HS-5 (cell line): ENCODE measurements around the gene GRIK2.

Experiments
- DNase-seq: peaks from one replicate; pipeline ENCODE4 v3.0.0-alpha.2; 2012; ENCODE audit warnings: low read depth

The GRIK2 gene

DNA sequence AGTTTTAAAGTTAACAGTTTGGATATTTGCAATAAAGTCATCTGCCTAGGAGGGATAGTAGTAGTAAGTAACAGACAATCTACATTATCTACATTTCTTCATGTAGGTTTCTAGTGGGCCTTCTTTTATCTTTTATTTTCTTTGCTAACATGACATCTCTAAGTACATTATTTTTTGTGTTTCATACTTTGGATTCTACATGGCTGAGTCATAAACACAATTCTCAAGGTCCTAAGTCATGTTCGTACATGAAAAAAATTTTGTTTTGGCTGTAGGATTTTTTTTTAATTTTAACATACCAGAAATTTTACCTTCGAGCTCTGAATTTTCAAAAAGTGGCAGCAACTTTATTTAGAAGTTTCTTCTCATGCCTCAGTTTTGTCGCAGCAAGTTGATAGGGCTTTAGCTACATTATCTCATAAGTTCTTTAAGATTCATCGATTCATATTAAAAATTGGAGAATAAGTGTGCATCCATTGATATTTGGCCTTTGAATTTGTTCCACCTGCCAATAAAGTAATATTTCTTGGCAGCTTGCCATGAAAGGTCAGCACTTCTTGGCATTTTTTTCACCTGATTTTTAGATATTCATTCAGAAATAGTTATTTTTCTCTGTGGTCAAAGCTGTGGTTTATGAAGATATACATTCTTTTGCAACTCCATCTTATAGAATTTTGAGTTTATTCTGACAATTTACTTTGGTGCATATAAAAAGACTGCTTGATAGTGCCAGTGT lies 146.2 kb downstream of the GRIK2 start:
- peak; percentile 59 for DNase-seq

DNA sequence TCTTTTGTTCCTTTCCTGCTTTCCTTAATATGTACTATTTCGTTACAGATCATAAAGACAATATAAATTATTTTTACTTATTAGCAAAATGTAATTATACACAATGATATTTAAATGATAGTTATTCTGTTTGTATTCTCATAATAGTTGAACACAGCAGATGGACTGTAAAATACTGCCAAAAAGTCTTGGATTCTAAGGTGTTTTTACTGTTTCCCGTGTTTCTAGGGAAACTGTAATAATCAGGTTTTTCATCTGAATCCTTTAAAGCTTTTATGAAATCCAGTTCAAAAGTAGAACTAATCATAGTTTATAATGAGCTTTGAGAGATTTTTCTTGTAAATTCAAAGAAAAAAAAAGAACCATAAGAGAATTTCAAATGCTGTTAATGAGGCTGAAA lies 148.4 kb downstream of the GRIK2 start:
- DNase-seq, result no peak

DNA sequence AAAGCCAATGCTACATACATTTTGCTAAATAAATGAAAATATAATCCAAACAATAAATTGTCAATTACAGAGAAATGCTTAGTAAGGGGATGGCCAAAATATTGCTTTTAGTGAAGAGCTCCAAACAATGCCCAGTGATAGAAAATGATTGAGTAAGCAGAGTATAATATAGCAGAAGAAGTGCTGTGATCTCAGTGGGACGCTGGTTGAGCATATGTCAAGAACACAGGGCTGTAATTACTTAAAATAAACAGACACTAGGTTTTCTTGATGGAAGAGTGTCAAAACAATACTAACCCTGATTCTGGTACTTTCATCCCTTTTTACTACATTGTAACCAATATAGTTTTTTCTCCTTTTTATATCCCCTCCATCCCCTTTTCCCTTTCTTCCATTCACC lies 150.3 kb downstream of the GRIK2 start:
- DNase-seq, result no peak

DNA sequence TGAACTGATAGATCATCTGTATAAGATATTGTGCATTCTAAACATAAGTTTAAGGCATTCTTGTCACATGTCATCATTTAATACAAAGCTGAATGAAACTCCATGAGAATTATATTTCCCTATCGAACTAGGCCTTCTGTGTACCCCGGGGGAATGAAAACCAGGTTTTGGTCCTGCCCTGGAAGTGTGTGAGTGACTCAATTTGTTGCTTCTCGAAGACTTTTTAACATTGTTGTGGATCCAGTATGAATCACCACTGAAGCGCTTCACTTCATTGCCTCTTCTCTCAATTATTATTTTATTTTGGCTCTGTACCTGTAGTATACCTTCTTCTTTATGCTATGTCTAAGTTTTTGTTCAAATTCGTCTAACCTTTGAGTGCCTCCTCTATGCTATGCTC lies 150.8 kb downstream of the GRIK2 start:
- no peak for DNase-seq

DNA sequence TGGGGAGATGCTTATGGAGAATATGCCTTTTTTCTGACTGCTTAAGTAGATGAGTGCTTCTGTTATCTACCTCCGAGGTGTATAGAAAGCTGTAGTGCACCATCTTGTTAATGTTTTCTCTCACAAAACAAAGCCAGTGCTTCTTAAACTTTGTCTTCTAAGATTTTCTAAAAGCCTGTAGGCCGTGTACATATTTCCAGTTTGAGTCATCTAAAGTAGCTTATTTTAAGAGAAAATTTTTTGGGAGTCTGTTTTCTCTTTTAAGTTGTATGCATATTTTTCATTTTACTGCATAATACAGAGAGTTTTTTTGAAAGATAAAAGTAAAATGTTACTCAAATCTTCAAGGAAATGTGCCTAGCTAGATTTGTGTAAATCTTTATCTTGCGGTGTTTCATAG lies 151.7 kb downstream of the GRIK2 start:
- DNase-seq, result no peak

DNA sequence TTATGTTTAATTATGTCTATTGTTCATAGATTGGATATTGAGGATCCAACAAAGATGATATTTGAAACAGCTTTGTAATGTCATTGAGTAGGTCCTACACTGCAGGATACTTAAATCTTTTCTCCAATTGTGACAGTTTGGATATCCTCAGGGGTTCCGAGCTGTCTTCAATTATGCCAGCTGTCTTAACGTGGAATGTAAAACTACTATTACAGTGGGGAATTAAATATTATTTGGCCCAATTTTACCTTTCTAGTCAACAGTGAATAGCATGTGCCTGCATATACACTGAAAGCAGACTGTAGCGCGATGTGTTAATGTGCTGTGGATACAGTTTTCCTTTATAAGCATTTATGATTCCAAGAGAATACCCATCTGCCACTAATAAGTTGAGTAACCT lies 156.9 kb downstream of the GRIK2 start:
- DNase-seq, result no peak

DNA sequence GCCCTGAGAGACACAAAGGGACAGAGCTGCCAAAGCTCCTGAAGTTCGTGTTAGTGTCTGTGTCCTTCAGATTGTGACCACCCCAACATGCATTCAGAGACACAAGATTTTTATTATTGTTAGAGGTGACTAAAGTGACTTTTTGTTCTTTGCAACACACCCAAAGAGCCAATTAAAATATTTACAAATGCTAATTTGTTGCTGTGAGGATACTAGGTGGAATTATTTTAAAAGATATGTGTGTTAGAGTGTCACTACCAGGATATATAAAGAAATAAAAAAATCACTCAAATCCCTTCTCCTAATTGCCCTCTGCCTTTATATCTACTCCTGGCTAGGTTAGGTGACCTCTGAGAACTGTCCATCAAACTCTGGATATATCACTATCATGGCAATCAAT lies 160.7 kb downstream of the GRIK2 start:
- DNase-seq, result no peak

DNA sequence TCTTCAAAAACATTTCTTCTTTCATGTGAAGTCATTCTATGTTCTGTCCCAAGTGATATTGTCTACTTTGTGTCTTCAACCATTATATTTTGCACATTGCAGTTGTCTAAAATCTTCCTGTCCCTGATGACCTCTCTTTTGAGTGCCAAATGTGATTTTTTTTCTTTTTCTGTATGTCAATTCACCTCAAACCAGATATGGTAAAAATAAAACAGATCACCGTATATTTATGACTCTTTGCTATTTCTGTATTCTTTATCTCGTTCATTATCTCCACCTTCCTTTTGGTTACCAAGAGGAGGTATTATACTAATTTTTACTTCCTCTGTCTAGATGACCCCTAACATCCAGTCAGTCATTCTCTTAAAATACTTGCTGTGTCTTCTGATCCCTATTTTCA lies 165.2 kb downstream of the GRIK2 start:
- no peak for DNase-seq

DNA sequence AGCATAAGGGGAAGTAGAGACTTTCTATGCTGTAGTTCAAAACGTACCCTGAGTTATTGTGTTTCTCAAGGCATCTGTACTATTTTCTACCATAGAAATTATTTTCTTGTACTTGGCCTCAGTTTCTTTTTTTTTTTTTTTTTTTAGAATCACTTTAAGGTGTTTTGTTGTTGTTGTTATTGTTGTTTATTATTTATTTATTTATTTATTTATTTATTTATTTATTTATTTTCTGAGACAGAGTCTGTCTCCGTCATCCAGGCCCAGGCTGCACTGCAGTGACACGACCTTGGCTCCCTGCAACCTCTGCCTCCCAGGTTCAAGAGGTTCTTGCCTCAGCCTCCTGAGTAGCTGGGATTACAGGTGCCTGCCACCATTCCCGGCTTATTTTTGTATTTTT lies 179.1 kb downstream of the GRIK2 start:
- no peak for DNase-seq

DNA sequence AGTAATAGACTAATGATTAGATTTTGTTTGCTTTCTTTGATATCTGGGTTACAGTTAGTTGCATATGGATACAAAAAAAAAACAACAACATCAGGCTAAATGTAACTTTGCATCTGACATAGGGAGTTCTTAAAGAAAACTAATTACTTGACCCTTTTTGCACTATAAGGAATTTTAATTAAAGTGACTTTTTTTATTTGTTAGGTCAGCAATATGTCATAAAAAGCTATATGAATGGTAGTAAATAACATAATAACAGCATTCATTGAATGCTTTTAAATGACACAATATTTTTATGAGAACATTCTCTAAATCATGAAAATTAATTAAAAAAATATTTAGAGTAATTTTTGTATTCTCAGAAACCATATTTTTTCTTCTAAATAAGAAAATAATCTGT lies 183.6 kb downstream of the GRIK2 start:
- DNase-seq, result no peak

DNA sequence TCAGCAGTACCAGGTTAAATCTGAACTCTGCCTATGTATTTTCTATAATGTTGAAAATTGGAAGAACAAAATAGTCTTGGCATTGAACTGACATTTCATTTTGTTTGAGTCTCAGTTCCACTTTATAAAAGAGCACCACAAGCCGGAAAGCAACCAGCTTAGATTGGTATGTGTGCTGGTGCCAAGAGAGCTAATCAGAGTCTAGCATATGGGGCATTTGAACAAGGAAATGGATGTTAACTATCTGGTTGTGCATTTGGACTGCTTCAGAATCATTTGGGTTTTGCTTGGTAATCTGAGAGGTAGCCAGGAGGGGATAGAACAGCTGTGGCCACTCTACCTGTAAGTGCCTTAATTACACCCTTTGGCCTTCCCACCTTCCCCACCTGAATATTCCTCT lies 184.8 kb downstream of the GRIK2 start:
- DNase-seq, result no peak

DNA sequence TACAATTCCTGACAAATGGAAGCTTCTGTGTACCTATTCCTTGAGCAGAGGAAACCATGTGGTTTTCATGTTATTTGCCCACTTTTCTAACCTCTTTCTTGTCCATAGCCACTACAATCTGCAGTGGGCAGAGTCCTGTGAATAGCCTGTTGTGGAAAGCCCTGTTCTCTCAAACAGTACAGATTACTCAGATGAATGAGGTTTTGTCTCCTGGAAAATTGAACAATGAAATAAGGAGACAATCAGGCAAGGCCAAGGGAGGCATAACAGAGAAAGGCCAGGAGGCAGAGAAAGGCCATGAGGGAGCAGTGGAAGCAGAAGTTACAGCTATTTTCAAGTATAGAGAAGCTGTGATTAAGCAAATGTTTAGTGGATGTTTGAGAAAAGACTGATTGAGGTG lies 189.3 kb downstream of the GRIK2 start:
- no peak for DNase-seq

DNA sequence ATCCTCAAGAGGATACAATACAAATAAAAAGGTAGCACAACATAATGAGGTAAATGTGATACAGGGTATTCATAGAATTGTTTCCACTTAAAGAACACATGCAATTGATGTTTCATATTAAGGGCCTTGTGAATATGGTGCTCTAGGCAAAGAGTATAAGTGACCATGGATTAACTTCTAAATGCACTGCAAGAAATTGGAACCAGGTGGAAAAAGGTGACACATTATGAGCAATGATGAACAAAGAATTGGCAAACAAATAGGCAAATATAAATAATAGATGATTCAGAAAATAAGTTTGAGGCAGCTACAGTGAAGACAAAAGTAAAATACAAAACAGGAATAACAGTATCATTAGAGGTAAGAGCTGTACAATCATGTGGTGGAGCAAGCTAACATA lies 192.0 kb downstream of the GRIK2 start:
- DNase-seq, result peak; percentile 9

DNA sequence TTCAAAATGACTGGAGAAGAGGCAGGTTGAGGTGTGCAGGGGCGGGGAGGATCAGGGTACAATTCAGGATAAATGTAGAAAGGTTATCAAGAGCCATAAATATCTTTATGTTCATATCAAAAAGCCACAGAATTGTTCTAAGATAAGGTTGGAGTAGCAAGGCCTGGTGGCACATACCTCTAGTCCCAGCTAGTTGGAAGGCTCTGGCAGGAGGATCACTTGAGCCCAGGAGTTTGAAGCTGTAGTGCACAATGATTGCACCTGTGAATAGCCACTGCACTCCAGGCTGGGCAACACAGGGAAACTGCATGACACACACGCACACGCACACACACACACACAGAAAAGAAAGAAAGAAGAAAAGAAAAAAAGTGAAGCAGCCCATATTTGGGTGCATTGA lies 194.8 kb downstream of the GRIK2 start:
- no peak for DNase-seq

DNA sequence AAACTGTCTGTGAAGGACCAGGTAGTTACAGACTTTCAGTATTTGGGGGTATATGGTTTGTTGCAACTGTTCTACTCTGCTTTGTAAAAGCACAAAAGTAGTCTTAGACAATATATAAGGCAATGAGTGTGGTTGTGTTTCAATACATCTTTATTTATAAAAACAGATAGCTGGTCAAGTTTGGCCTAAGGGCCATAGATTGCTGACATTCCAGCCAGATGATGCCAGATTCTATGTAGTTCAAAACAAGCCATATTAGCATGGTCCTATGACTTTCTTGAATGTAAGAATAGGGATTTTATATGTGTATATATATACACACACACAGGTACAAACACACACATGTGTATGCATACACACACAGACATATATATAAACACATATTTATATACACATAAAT lies 201.8 kb downstream of the GRIK2 start:
- DNase-seq, result no peak

DNA sequence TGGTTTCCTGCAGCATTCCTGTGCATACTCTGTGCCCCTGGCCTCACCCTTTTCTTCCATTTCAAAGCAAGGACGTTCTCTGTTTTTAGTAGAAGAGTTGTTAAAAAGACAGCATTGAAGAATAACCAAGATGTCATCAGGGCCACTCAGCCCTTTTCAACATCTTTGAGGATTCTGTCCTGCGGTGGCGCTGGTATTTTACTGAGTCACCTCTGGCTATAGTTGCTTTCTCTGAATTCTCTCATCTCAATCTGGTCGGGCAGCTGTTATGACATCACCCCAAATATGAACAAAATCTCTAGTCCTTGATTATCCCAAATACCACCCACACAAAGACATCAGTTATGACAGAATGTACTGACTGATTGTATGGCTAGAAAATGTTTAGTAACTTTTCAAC lies 204.2 kb downstream of the GRIK2 start:
- peak; percentile 61 for DNase-seq

DNA sequence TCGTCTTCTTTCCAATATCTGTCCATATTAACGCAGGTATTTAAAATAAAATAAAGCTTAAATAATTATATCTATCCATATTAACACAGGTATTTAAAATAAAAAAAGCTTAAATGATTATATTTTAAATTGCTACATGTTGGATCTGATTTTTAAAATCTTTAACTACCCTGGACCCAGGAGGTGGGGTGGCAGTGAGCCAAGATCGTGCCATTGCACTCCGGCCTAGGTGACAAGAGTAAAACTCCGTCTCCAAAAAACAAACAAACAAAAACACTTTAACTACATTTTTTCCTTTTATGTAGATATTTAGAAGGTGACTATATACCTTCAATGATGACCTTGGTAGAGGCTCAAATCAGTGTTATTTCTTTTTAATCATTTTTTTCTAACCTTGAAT lies 211.9 kb downstream of the GRIK2 start:
- DNase-seq, result no peak

DNA sequence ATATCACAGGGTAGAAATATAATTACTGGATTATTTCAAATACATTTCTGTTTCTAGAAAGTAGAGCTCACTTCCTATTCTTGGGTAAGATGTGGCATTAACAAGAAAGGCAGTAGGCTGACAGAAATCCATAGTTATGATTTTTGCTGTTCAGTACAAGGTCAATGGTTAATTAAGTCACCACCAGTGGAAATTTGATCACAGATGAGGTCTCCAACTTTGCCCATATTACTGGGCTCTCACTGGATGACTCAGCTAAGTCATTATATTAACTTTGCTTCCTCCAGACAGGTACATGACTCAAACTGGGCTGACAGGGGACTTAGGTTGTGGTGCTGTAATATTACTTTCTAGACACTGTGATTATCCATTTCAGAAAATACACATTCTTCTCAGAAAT lies 212.4 kb downstream of the GRIK2 start:
- DNase-seq, result no peak

DNA sequence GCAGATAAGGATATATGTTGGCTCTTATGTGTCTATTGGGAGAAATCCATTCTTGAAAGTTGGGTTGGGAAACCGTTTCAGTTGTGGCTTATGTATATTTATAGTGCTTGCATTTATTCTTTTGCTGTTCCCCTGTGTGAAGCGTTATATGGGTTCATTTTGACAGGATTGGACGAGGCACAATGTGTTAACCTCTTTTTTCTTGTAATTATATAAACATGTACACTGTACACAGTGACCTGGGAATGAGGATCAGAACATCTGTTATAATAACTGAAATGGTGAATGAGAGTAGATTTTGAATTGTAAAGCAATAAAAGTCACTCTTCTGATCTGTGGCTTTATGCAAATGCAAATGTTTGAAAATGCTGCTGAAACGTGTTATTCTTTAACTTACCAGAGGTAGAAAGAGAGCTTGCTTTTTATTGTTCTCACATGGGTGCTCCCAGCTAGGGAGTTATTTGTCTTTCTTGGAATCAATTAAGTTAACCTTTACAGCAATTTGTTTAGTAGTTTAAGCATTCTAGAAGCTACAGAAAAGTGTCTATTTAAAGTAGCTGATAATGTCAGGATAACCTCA lies 213.7 kb downstream of the GRIK2 start:
- DNase-seq, result no peak

DNA sequence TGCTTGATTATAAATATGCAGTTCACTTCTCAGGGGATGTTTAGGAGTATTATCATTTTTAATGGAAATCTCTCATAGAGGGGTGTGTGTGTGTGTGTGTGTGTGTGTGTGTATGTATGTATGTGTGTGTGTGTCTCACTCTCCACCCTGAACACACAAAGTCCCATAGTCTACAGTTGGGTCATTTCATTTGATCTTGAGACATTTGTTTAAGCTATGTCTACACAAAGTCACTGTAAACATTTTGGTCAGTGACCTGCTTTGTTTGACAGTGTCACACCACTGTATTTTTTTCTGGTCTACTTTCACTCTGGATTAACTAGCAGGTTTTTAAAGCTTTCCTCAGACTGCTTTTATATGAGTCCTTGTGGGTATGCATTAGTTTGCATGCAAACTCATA lies 215.2 kb downstream of the GRIK2 start:
- no peak for DNase-seq

DNA sequence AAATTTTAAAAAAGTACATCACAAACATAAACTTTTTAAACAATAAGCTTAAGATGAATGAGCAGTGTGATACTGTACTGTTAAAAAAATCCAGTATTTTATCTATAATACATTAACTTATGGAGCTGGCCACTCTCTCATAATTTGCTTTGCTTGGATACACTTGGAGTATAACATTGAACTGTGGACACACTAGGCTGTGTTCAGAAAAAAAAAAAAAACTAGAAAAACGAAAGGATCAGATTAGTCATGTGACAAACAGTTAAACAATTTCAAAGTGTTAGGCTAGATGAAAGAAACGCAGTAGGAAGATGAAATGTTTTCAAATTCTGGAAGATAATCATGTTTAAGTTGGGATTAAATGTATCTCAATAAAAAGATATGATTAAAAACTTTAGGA lies 220.0 kb downstream of the GRIK2 start:
- no peak for DNase-seq

DNA sequence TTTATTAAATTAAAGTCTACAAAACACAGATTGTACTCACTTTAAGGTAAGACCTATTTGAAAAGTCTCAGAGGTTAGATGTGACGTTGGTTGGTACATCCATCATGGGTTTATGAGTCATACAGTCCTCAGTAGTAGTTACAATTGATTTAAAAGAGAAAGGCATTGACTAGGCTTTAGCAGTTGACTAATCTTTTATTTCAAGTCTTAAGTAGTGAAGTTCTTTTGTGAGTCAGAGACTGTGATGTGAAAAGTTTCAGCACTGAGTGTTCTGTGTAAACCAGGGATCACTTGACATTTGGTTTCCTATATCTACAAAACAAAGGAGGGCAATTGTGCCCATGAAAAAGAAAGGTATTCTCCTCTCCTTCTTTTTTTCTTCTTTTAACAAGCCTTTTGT lies 221.3 kb downstream of the GRIK2 start:
- DNase-seq, result peak; percentile 23

DNA sequence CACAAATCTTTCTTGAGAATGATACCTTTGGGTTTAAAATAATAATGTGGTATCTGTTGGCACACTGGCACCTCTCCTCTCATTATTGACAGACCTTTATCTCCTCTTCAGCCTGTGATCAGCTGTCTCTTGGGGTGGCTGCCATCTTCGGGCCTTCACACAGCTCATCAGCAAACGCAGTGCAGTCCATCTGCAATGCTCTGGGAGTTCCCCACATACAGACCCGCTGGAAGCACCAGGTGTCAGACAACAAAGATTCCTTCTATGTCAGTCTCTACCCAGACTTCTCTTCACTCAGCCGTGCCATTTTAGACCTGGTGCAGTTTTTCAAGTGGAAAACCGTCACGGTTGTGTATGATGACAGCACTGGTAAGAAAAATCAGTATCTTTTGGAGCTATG lies 232.8 kb downstream of the GRIK2 start:
- DNase-seq, result no peak

DNA sequence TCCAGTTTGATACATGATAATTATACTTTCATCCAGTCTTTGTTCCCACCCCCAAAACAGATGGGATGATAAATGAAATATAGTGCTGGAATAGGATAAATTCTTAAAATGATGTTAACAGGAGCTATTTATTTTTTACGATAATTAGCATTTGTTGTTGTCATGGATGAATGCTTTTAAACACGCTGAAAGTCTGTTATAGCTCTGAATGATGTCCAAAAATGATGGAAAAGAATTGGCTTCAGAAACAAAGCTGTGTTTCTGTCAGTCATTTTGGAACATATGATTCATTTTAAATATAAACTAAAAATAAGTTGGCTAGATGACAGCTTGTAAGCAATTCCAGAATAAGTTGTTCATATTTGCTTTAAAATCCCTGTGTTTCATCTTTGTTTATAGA lies 237.4 kb downstream of the GRIK2 start:
- DNase-seq, result no peak
